DOHH2 (cell line): ENCODE data around the gene CSTA.

Experiments
- H3F3A ChIP-seq: fragments of 200-600 bp; sonication (generic), shearing (Covaris generic); 2 replicates; pipeline ENCODE4 v1.6.0; 2016; ENCODE audit warnings: antibody characterized with exemption, mild to moderate bottlenecking; ENCODE audit not compliant: control insufficient read depth, insufficient read depth
- H3K27ac ChIP-seq: fragments of 200-600 bp; sonication (generic); 2 replicates; pipeline ENCODE4 v1.5.1; 2014; ENCODE audit warnings: low read depth, mild to moderate bottlenecking, low read length, moderate library complexity
- H3K27me3 ChIP-seq: fragments of 200-600 bp; sonication (generic); 2 replicates; pipeline ENCODE4 v1.6.1; 2014; ENCODE audit warnings: mild to moderate bottlenecking, low read length, mixed read lengths; ENCODE audit not compliant: control insufficient read depth
- H3K36me3 ChIP-seq: fragments of 200-600 bp; sonication (generic); 2 replicates; pipeline ENCODE4 v1.6.1; 2014; ENCODE audit warnings: mild to moderate bottlenecking, low read length, moderate library complexity, mixed read lengths; ENCODE audit not compliant: control insufficient read depth
- H3K4me1 ChIP-seq: fragments of 200-600 bp; sonication (generic); 2 replicates; pipeline ENCODE4 v1.6.1; 2014; ENCODE audit warnings: mild to moderate bottlenecking, low read length, mixed read lengths; ENCODE audit not compliant: control insufficient read depth
- H3K4me2 ChIP-seq: fragments of 200-600 bp; sonication (generic); 2 replicates; pipeline ENCODE4 v1.6.0; 2014; ENCODE audit warnings: mild to moderate bottlenecking, low read length, moderate library complexity
- H3K4me3 ChIP-seq: fragments of 200-600 bp; sonication (generic); 2 replicates; pipeline ENCODE4 v1.5.1; 2014; ENCODE audit warnings: mild to moderate bottlenecking, low read length, mixed read lengths
- H3K79me2 ChIP-seq: fragments of 200-600 bp; sonication (generic); 2 replicates; pipeline ENCODE4 v1.6.1; 2014; ENCODE audit warnings: mild to moderate bottlenecking, low read length, mixed read lengths; ENCODE audit not compliant: control insufficient read depth
- H3K9me2 ChIP-seq: fragments of 200-600 bp; sonication (generic); replicated peaks from 2 replicates; pipeline ENCODE4 v1.6.1; 2014; ENCODE audit warnings: mild to moderate bottlenecking, low read length, mixed read lengths; ENCODE audit not compliant: control insufficient read depth
- H3K9me3 ChIP-seq: fragments of 200-600 bp; sonication (generic); 2 replicates; pipeline ENCODE4 v1.6.1; 2014; ENCODE audit warnings: antibody characterized with exemption, low read length, mixed read lengths; ENCODE audit not compliant: control insufficient read depth, insufficient read depth
- H4K20me1 ChIP-seq: fragments of 200-600 bp; sonication (generic); 2 replicates; pipeline ENCODE4 v1.6.0; 2014; ENCODE audit warnings: low read depth, mild to moderate bottlenecking, antibody characterized with exemption, low read length, moderate library complexity; ENCODE audit not compliant: control insufficient read depth, insufficient read depth
- CTCF ChIP-seq: fragments of 200-600 bp; sonication (generic); IDR thresholded peaks from one replicate; pipeline ENCODE4 v1.5.1; 2014; ENCODE audit warnings: antibody characterized with exemption, mild to moderate bottlenecking, low read depth, low read length; ENCODE audit not compliant: poor library complexity, severe bottlenecking
- EZH2phosphoT487 ChIP-seq: fragments of 200-600 bp; sonication (generic); IDR thresholded peaks from 2 replicates; pipeline ENCODE4 v1.6.1; 2017; ENCODE audit warnings: borderline replicate concordance, mild to moderate bottlenecking, antibody characterized with exemption, low read length, moderate library complexity, mixed read lengths

Gene CSTA

GRCh38 chr3:122389197-122389596 is 64.1 kb downstream of the CSTA start:
- peaks cover 89% of the 10 kb centered on the region for H3K79me2 ChIP-seq
- H3K4me1 ChIP-seq = peaks cover 42% of the 10 kb centered on the region
- peaks cover 7% of the 10 kb centered on the region; the same call in 1 of the 2 replicates for H4K20me1 ChIP-seq
- no peaks in the 10 kb centered on the region for H3K9me2 ChIP-seq
- H3K36me3 ChIP-seq = peaks cover 59% of the 10 kb centered on the region
- no peak overlapping the region for H3K4me3 ChIP-seq
- no peaks in the 10 kb centered on the region for H3K9me3 ChIP-seq
- H3K4me2 ChIP-seq = no peak overlapping the region
- H3F3A ChIP-seq = 0 out of 2 replicates have a peak, but pooled peaks cover 2% of the 10 kb centered on the region
- TF ChIP-seq EZH2phosphoT487 (no peak), CTCF (no peak)
- no peak overlapping the region for H3K27ac ChIP-seq
- H3K27me3 ChIP-seq = no peaks in the 10 kb centered on the region

- Histone ChIP-seq H3K9me2 (no peaks in the 10 kb centered on the region), H3K4me3 (no peak overlapping the region), H3K4me2 (no peak overlapping the region), H3K9me3 (no peaks in the 10 kb centered on the region), H3K4me1 (peaks cover 42% of the 10 kb centered on the region), H3K36me3 (peaks cover 64% of the 10 kb centered on the region), H3F3A (0 out of 2 replicates have a peak, but pooled peaks cover 2% of the 10 kb centered on the region), H3K27ac (no peak overlapping the region), H3K27me3 (no peaks in the 10 kb centered on the region), H4K20me1 (peaks cover 7% of the 10 kb centered on the region; the same call in 1 of the 2 replicates), H3K79me2 (peaks cover 87% of the 10 kb centered on the region)
- TF ChIP-seq CTCF (no peak), EZH2phosphoT487 (no peak)
Measured at GRCh38 chr3:122389892-122390291, 64.8 kb downstream of the CSTA start.

GRCh38 chr3:122390665-122391064 is 65.6 kb downstream of the CSTA start:
- Histone ChIP-seq H3K36me3 (peaks cover 62% of the 10 kb centered on the region), H3K4me1 (peaks cover 36% of the 10 kb centered on the region)

More at GRCh38 chr3:122390665-122391064, 65.6 kb downstream of the CSTA start:
- Histone ChIP-seq H3K4me3 (no peak overlapping the region), H3K4me2 (no peak overlapping the region), H3K79me2 (peaks cover 81% of the 10 kb centered on the region), H3K9me3 (no peaks in the 10 kb centered on the region), H3K27ac (no peak overlapping the region), H3K9me2 (no peaks in the 10 kb centered on the region), H3K27me3 (no peaks in the 10 kb centered on the region), H3F3A (0 out of 2 replicates have a peak, but pooled peaks cover 2% of the 10 kb centered on the region), H4K20me1 (peaks cover 7% of the 10 kb centered on the region; the same call in 1 of the 2 replicates)
- no peak for TF ChIP-seq EZH2phosphoT487
